Measurements from ENCODE around the gene OTX1. TPM values are rescaled to one million over a fixed set of nuclear protein-coding genes. Genes with fewer than 3 reads are reported as not detected.
"Not testable (repeated sequence)": the region's sequence is repeated elsewhere in the genome, so short reads cannot be mapped to it uniquely, and the experiment has no call there.

The OTX1 gene
- total RNA-seq, 1 donor from 2014 or later, result 0.87 TPM

DNA sequence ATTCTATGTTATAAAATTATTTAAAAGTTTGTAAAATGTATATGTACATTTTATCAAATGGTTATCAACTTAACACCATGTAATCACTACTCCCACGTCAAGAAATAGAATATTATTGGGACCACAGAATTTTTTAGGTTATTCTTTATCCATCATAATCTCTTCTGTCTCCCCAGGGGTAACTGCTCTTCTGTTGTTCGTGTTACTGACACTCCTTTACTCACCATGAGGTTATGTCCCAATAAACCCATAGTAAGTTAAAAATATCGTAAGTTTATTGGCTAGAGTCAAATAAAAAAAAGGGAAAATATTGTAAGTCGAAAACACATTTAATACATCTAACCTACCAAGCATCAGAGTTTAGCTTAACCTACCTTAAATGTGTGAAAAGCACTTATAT is 14.0 kb downstream of the OTX1 start:
- Mint-ChIP-seq H3K27me3 (ENCODE audit: low read depth) (peaks cover 92% of the 10 kb centered on the region), H3K9me3 (no peaks in the 10 kb centered on the region), H3K4me1 (peaks cover 3% of the 10 kb centered on the region), H3K4me3 (no peak overlapping the region), H3K36me3 (no peaks in the 10 kb centered on the region), H3K27ac (no peak overlapping the region)
- no peak for DNase-seq (ENCODE audit: low spot score in 2 of 2, unreplicated experiment in 2 of 2)
- TF ChIP-seq, protein P1, sequence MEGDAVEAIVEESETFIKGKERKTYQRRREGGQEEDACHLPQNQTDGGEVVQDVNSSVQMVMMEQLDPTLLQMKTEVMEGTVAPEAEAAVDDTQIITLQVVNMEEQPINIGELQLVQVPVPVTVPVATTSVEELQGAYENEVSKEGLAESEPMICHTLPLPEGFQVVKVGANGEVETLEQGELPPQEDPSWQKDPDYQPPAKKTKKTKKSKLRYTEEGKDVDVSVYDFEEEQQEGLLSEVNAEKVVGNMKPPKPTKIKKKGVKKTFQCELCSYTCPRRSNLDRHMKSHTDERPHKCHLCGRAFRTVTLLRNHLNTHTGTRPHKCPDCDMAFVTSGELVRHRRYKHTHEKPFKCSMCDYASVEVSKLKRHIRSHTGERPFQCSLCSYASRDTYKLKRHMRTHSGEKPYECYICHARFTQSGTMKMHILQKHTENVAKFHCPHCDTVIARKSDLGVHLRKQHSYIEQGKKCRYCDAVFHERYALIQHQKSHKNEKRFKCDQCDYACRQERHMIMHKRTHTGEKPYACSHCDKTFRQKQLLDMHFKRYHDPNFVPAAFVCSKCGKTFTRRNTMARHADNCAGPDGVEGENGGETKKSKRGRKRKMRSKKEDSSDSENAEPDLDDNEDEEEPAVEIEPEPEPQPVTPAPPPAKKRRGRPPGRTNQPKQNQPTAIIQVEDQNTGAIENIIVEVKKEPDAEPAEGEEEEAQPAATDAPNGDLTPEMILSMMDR (IDR thresholded peaks at IDR 0.05; ENCODE audit: unreplicated experiment), result no peak

DNA sequence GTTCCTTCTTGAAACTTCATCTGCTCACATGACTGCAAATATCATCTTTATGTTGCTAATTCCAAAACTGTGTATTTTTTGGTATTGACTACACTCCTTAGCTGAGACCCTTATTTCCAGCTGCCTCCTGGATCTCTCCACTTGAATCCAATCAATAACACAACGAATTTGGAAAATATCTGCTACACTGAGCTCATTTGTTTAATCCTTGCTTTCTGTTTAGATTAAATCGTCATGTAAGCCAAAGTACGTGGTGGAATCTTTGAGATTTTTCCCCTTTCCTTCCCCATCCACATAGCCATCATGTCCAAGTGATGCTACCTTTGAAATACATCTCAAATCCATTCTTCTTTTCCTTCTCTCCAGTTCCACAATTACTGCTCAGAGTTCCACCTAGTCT is 15.6 kb downstream of the OTX1 start:
- no peak overlapping the region for H3K27ac Mint-ChIP-seq
- DNase-seq (ENCODE audit: low spot score in 2 of 2, unreplicated experiment in 2 of 2), result no peak
- H3K4me3 Mint-ChIP-seq, result no peak overlapping the region
- H3K36me3 Mint-ChIP-seq, result no peaks in the 10 kb centered on the region
- no peaks in the 10 kb centered on the region for H3K9me3 Mint-ChIP-seq
- TF ChIP-seq, protein P1 (IDR thresholded peaks at IDR 0.05; ENCODE audit: unreplicated experiment), result no peak
- H3K27me3 Mint-ChIP-seq (ENCODE audit: low read depth), result peaks cover 79% of the 10 kb centered on the region
- no peaks in the 10 kb centered on the region for H3K4me1 Mint-ChIP-seq

DNA sequence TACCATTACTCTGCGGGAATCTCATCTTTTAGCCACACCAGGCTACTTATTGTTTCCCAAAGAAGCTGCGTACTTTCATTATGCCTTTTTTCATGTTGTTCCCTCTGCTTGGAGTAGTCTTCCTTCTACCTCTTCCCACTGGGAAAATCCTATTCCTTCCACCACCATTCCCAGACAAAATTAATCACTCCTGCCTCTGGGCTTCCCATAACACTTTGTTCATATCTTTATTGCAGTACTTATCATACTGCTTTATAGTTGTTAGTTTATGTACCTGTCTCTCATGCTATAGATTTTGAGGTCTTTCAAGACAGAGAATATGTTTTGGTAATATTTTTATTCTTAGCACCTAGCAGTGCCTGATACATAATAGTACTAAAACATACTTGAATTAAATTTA is 16.2 kb downstream of the OTX1 start:
- H3K4me3 Mint-ChIP-seq, result no peak overlapping the region
- no peaks in the 10 kb centered on the region for H3K4me1 Mint-ChIP-seq
- no peak for DNase-seq (ENCODE audit: low spot score in 2 of 2, unreplicated experiment in 2 of 2)
- H3K27ac Mint-ChIP-seq, result no peak overlapping the region
- no peaks in the 10 kb centered on the region for H3K9me3 Mint-ChIP-seq
- no peaks in the 10 kb centered on the region for H3K36me3 Mint-ChIP-seq
- peaks cover 73% of the 10 kb centered on the region for H3K27me3 Mint-ChIP-seq (ENCODE audit: low read depth)
- TF ChIP-seq, protein P1 (IDR thresholded peaks at IDR 0.05; ENCODE audit: unreplicated experiment), result no peak

DNA sequence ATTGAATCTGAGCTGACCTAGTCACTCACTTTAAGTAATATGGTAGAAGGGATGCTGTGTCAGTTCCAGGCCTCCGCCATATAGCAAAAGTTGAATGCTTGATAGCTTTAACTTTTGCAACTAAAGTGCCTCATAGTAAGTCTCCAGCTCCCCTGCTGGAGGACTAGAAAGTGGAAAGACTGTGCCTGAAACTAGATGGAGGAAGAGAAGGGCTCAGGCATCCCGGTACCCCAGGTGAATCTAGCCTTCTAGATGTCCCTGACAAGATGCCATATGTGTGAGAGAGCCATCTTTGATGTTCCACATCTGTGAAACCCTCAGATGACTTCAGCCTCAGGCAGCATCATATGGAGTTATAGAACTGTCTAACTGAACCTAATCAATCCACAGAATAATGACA is 21.0 kb downstream of the OTX1 start:
- Mint-ChIP-seq H3K9me3 (no peaks in the 10 kb centered on the region), H3K4me3 (no peak overlapping the region), H3K27ac (no peak overlapping the region)

DNA sequence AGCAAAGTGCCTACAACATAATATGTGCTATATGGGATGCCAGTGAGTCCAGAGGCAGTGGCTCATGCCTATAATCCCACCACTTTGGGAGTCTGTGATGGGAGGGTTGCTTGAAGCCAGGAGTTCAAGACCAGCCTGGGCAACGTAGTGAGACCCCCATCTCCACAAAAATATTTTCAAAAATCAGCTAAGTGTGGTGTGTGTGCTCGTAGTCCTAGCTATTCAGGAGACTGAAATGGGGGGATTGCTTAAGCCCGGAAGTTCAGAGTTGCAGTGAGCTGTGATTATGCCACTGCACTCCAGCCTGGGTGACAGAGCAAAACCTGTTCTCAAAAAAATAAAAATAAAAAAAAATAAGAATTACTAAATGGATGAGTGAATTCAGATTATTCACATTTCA is 23.4 kb downstream of the OTX1 start:
- H3K27ac Mint-ChIP-seq, result no peak overlapping the region
- no peaks in the 10 kb centered on the region for H3K4me1 Mint-ChIP-seq
- H3K36me3 Mint-ChIP-seq, result no peaks in the 10 kb centered on the region
- H3K9me3 Mint-ChIP-seq, result no peaks in the 10 kb centered on the region
- no peak for DNase-seq (ENCODE audit: low spot score in 2 of 2, unreplicated experiment in 2 of 2)
- TF ChIP-seq, protein P1 (IDR thresholded peaks at IDR 0.05; ENCODE audit: unreplicated experiment), result no peak
- peaks cover 22% of the 10 kb centered on the region for H3K27me3 Mint-ChIP-seq (ENCODE audit: low read depth)
- no peak overlapping the region for H3K4me3 Mint-ChIP-seq

More for the DNA sequence above, 21.0 kb downstream of the OTX1 start:
- TF ChIP-seq, protein P1 (IDR thresholded peaks at IDR 0.05; ENCODE audit: unreplicated experiment), result no peak
- Mint-ChIP-seq H3K4me1 (no peaks in the 10 kb centered on the region), H3K27me3 (ENCODE audit: low read depth) (peaks cover 39% of the 10 kb centered on the region), H3K36me3 (no peaks in the 10 kb centered on the region)
- no peak for DNase-seq (ENCODE audit: low spot score in 2 of 2, unreplicated experiment in 2 of 2)

DNA sequence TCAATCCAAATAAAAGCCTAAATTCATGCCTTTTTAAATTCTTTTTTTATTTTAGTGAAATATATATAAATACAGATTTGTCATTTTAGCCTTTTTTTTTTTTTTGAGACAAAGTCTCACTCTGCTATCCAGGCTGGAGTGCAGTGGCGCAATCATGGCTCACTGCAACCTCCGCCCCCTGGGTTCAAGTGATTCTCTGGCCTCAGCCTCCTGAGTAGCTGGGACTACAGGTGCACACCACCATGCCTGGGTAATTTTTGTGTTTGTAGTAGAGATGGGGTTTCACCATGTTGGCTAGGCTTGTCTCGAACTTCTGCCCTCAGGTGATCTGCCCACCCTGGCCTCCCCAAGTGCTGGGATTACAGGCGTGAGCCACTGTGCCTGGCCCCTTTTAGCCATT is 23.8 kb downstream of the OTX1 start:
- not testable (repeated sequence) for H3K4me3 Mint-ChIP-seq, H3K9me3 Mint-ChIP-seq, H3K36me3 Mint-ChIP-seq

More for the DNA sequence above, 23.8 kb downstream of the OTX1 start:
- H3K4me1 Mint-ChIP-seq; DNase-seq (ENCODE audit: low spot score in 2 of 2, unreplicated experiment in 2 of 2); H3K27ac Mint-ChIP-seq: not testable (repeated sequence)
- H3K27me3 Mint-ChIP-seq (ENCODE audit: low read depth), result peaks cover 18% of the 10 kb centered on the region

Data from mesothelial cell of epicardium (in vitro differentiated cells).